Measurements from ENCODE around the gene AS3MT. TPM values are rescaled to one million over a fixed set of nuclear protein-coding genes. Genes with fewer than 3 reads are reported as not detected.

Gene AS3MT
- total RNA-seq, 1 donor from 2014 or later, result 8.3 TPM

DNA sequence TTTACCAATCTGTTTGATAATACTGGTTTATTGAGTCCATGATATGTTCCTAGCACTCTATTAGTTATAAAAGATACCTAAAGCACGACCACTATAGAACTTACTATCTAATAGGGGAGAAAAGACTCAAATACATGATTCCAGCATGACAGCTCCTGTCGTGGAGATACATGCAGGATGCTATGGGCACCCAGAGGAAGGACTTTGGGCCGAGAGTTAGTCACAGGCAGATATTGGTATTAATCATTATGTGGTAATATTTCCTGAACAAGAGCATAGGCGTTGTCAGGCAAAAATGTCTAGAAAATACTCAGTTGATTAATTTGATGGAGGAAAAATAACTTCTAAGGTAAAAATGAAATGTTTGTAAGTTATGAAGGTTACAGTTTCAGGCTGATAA is 80.6 kb downstream of the AS3MT start:
- H3K27me3 Mint-ChIP-seq (ENCODE audit: unreplicated experiment), result no peaks in the 10 kb centered on the region
- no peak overlapping the region for H3K4me3 Mint-ChIP-seq (ENCODE audit: unreplicated experiment)
- H3K4me1 Mint-ChIP-seq (ENCODE audit: low read depth, unreplicated experiment), result peaks cover 24% of the 10 kb centered on the region
- TF ChIP-seq CTCF (IDR thresholded peaks at IDR 0.05; ENCODE audit: partially characterized antibody, unreplicated experiment), result no peak
- no peaks in the 10 kb centered on the region for H3K36me3 Mint-ChIP-seq (ENCODE audit: unreplicated experiment)
- no peak for DNase-seq
- H3K27ac Mint-ChIP-seq (ENCODE audit: unreplicated experiment), result no peak overlapping the region
- H3K9me3 Mint-ChIP-seq (ENCODE audit: unreplicated experiment), result no peaks in the 10 kb centered on the region

DNA sequence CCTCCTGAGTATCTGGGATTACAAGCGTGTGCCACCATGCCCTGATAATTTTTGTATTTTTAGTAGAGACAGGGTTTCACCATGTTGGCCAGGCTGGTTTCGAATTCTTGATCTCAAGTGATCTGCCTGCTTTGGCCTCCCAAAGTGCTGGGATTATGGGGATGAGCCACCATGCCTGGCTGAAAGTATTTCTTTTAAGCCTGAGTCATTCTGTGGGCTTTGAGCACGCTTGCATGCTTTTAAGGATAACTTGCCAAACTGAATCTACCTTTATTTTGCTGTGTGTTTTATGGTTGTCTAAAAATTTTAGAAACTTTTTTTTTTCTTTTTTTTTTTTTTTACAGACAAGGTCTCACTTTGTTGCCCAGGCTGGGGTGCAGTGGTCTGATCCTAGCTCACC is 82.0 kb downstream of the AS3MT start:
- DNase-seq, result no peak
- H3K4me3 Mint-ChIP-seq (ENCODE audit: unreplicated experiment), result no peak overlapping the region
- no peaks in the 10 kb centered on the region for H3K9me3 Mint-ChIP-seq (ENCODE audit: unreplicated experiment)
- no peak overlapping the region for H3K27ac Mint-ChIP-seq (ENCODE audit: unreplicated experiment)
- no peaks in the 10 kb centered on the region for H3K36me3 Mint-ChIP-seq (ENCODE audit: unreplicated experiment)
- H3K27me3 Mint-ChIP-seq (ENCODE audit: unreplicated experiment), result no peaks in the 10 kb centered on the region
- no peak for TF ChIP-seq CTCF (IDR thresholded peaks at IDR 0.05; ENCODE audit: partially characterized antibody, unreplicated experiment)
- H3K4me1 Mint-ChIP-seq (ENCODE audit: low read depth, unreplicated experiment), result peaks cover 11% of the 10 kb centered on the region

Other genes starting within 250 kb of the AS3MT start
- gene TRIM8, start 225.0 kb upstream of the AS3MT start, total RNA-seq (ENCODE audit: unreplicated experiment), result 74.8 TPM
- gene ARL3, start 155.1 kb upstream of the AS3MT start, total RNA-seq (ENCODE audit: unreplicated experiment), result 20.3 TPM
- 5.4 TPM for gene SFXN2, start 154.8 kb upstream of the AS3MT start, total RNA-seq (ENCODE audit: unreplicated experiment)
- gene WBP1L, start 125.5 kb upstream of the AS3MT start, total RNA-seq (ENCODE audit: unreplicated experiment), result 29.6 TPM
- not detected for gene CYP17A1, start 32.1 kb upstream of the AS3MT start, total RNA-seq (ENCODE audit: unreplicated experiment)
- 9.2 TPM for gene BORCS7, start 15.2 kb upstream of the AS3MT start, total RNA-seq (ENCODE audit: unreplicated experiment)
- gene CNNM2, start 48.8 kb downstream of the AS3MT start, total RNA-seq (ENCODE audit: unreplicated experiment), result 14.3 TPM

Measured in glutamatergic neuron (in vitro differentiated cells).